A172 (cell line): ENCODE data around the gene KRT40. TPM values are rescaled to one million over a fixed set of nuclear protein-coding genes. Genes with fewer than 3 reads are reported as not detected.
A peak's percentile ranks its signal among the peaks of the same experiment; 100 is the strongest.

Experiments used
- DNase-seq: peaks from one replicate; pipeline ENCODE4 v3.0.0-alpha.2; 2015; ENCODE audit warnings: low spot score
- total RNA-seq: library from RNA; depleted of rRNA; stranded (reverse); fragments of >200 nt; shearing (Covaris generic); gene quantifications from 2 replicates; pipeline ENCODE4 v1.2.3, GENCODE V29; 2014

KRT40 gene
- total RNA-seq, 1 experiment from 2014 or later, result not detected

- peak; percentile 30 for DNase-seq
These were observed 12.7 kb upstream of the KRT40 start for GRCh38 chr17:40996829-40997228.

DNA sequence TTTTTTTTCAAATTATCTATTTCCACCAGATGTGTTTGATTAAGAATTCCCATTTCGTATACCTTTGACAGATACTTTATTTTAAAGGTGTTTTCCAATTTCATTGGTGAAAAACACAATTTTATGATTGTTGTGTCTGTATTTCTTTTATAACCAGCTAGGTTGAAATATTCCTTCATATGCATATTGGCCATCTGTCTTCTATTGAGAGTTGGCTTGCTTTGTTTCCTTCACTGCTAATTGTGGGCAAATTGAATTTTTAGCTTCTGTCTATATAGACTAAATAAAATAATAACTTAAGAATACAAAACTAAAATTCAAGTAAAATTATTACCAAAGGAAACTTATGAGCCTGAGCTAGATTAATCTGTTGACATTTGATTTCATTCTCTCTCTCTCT is 11.0 kb upstream of the KRT40 start:
- DNase-seq, result no peak

- no peak for DNase-seq
These were observed 9.7 kb upstream of the KRT40 start, which contains the start of gene KRTAP3-3 for GRCh38 chr17:40993839-40994238. Gene KRTAP3-3, minus strand, starts transcription at chr17:40994164. Its CDS starts 67 bp downstream, at chr17:40994097.

DNA sequence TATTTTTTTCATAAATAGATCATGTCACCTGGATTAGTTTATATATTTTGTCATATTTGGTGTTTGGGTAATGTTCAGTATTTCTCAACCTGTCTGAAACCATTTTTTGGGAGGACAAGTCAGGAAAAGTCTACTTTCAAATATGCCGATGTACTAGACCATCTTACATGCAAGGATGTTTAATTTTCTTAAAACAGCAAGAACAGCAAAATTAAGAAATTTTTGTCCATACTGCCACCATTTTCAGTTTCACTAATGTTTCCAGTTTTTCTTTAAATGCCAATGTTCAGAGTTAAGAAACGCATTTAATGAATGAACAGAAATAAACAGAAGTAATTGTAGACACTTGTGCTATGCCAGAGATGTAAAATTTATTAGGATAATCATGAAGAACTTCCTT is 9.0 kb upstream of the KRT40 start:
- DNase-seq, result no peak

DNA sequence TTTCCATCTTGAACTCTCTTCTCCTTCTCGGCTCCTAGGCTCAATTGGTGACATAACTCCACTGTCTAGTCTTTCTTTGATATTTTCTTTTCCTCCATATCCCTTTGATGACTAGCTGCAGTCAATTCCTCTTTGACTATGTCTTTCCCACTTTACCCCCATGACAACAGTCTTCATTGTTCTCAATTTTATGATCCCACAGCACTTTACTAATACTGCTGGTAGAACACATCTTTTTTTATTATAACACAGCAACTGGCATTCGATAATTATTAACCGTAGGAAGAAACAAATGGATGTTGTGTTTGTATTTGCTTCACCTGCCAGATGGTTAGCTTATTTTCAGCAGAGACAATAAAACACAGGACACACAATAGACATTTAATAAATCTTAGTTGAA is 8.5 kb upstream of the KRT40 start:
- DNase-seq, result no peak

DNA sequence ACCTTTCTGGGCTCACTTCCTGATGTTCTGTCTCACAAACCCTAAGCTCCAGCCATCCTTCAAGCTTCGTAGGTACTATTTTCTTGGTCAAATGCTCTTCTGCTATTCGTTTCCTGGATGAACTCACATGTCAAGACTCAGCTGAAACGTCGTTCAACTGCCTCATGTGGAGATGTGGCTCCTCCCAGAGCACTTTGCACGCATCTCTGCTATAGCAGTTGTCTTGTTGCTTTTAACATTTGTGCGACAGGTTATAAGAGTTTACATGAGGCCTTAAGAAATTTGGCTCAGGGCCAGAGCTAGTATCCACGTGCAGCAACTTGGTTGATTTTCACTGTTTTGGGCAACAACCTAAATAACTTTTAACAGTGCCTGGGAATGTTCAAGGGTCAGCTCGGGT is 2.8 kb upstream of the KRT40 start:
- DNase-seq, result no peak

DNA sequence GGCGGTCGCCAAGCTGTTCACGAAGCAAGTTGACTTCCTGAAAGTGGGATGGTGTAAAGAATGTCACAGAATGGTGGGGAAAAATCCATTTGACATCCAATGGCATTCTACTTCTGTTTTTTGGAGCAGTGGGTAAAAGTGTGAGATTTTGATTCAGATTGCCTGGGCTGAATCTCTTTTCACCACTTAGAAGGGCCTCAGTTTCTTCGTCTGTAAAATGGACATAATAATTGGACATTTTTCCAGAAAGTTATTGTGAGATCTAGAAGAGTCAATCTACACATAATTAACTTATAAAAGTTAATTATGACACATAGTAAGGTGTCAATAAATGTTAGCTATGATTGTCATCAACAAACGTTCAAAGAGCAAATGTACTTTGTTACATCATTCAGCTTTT is 3.0 kb downstream of the KRT40 start:
- no peak for DNase-seq

GRCh38 chr17:40980596-40980995 is 3.5 kb downstream of the KRT40 start:
- no peak for DNase-seq

DNA sequence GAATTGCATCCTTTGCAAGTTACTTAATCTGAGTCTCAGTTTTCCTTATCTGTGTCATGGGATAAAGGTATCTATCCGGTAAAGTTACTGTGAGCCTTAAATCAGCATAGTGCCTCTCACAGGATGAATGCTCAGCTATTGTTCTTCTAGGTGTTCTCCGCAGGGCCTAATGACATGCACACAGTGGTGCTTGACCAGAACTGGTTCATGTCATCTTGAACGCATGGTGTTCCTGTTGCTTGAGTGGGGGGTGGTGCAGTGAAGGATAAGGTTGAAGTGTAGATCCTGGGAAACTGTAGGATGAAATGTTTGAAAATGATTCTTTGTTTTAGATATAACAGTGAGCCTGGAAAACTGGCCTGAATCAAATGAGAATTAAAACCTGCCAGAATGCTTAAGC is 4.0 kb downstream of the KRT40 start:
- DNase-seq, result no peak

DNA sequence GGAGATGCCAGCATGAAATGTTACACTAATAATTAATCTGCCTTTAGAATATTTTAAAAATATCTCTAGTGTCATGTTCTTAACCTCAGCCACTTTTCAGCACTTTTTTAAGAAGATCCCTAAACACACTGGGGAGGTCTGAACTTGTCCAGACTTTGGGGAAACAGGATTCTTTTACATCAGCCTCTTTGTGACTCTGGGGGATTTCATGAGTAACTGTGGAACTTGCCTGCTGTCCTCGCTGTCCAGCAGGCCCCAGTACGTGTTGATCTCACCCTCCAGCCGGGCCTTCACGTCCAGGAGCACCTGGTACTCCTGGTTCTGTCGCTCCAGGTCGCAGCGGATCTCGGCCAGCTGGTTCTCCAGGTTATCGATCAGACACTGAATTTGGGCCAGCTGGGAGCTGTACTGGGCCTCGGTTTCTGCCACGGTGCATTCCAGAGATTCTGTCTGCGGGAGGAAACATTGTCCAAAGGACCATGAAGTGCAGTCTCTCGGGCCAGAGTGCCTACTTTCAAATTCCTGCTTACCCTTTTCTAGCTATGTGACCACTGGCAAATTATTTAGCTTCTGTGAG is 5.5 kb downstream of the KRT40 start:
- DNase-seq, result no peak

DNA sequence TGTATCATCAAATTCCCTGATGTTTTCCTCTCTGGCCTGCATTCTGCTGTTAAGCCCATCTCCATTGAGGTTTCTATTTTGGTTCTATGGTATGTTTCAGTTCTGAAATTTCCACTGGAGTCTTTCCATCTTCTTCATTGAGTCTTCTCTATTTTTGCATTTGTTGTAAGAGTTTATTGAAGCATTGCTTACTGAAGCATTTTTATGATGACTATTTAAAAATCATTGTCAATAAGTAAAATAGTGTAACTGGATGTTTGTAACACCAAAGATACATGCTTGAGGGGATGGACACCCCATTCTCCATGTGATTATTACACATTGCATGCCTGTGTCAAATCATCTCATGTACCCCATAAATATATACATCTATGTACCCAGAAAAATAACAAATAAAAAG is 8.6 kb downstream of the KRT40 start:
- DNase-seq, result no peak

DNA sequence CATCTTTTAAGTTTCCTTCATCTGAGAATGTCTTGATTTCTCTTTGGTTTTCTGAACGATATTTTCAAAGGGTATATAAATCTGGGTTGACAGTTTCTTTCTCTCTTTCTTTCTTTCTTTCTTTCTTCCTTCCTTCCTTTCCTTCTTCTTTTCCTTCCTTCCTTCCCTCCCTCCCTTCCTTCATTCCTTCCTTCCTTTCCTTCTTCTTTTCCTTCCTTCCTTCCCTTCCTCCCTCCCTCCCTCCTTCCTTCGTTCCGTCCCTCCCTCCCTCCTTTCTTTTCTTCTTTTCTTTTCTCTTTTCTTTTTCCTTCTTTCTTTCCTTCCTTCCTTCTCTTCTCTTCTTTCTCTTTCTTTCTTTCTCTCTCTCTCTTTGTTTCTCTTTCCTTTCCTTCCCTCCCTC is 9.8 kb downstream of the KRT40 start:
- DNase-seq, result no peak

GRCh38 chr17:40967582-40967981 is 16.5 kb downstream of the KRT40 start:
- DNase-seq, result no peak

DNA sequence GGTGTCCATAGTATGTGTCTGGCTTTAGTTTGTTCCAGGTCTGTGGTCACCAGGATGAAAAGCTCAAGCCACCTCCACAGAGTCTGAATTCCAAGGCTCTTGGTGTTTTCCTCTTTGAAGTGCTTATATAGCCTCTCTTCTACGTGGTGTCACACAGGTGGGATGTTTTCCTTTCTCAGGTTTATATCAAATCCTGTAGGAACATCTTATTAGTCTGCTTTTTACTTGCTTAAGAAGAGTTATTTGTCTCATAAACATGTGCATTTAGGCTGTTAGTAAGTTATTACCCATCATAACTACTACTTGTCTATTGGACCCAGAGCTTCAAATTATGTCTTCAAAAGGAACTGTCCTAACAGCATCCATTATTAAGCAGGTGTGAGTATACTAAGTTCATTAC is 17.3 kb downstream of the KRT40 start, which contains the start of gene KRT39:
TSS of gene KRT39 (minus strand) at position 101 of the 400 bp plus-strand sequence. CDS start at position 9, 92 bp downstream.
- no peak for DNase-seq

GRCh38 chr17:40963838-40964237 is 20.3 kb downstream of the KRT40 start:
- DNase-seq, result peak; percentile 41

DNA sequence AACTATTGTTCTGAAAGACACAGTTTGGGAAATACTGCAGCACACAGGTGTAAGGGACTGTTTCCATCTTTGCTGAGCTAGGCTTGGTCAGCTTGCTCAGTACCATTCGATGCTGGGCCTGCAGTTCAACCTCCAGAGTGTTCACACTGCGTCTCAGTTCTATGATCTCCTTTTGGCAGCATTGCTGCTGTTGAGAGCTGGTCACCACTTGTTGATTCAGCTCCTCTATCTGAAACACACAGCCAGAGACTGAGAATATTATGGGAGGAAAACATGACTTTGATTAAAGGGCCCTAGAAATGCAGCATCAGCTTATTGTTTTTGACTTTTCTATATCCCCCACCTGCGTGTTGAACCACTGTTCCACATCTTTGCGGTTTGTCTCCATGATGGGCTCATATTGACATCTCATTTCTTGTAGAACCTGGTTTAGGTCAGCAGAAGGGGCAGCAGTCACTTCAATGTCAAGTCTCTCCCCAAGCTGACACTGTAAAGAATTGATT is 22.0 kb downstream of the KRT40 start:
- no peak for DNase-seq

GRCh38 chr17:40961591-40961990 is 22.5 kb downstream of the KRT40 start:
- no peak for DNase-seq

- DNase-seq, result no peak
These were observed 24.0 kb downstream of the KRT40 start for GRCh38 chr17:40960144-40960543.

- DNase-seq, result no peak
These were observed 25.8 kb downstream of the KRT40 start for GRCh38 chr17:40958086-40958953.

- peak; percentile 61 for DNase-seq
These were observed 27.5 kb downstream of the KRT40 start for GRCh38 chr17:40956401-40957254.

- DNase-seq, result no peak
These were observed 30.2 kb downstream of the KRT40 start for GRCh38 chr17:40953881-40954280.

DNA sequence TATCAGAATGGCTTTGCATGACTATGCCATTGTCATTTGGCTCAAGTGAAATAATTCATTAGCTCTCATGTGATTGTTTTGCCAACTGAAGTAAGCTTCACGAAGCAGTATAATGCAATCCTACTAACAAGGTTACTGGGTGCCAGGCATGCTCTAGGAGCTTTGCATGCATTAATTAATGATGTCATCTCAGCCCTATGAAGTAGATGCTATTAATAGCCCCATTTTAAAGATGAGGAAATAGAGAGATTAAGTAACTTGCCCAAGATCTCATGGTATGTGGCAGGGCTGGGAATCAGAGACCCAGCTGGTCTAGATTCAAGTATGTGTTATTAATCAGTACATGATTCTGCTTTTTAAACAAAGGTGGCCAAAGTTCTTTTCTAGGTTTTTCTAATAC is 31.5 kb downstream of the KRT40 start:
- DNase-seq, result peak; percentile 44
